ENCODE results near the gene SLC2A2.

The SLC2A2 gene

GRCh38 chr3:171028779-171029232 lies 2.3 kb upstream of the SLC2A2 start:
- DNase-seq (ENCODE audit: low spot score): no peak

GRCh38 chr3:171028025-171028778 lies 1.7 kb upstream of the SLC2A2 start:
- DNase-seq (ENCODE audit: low spot score): no peak

DNA sequence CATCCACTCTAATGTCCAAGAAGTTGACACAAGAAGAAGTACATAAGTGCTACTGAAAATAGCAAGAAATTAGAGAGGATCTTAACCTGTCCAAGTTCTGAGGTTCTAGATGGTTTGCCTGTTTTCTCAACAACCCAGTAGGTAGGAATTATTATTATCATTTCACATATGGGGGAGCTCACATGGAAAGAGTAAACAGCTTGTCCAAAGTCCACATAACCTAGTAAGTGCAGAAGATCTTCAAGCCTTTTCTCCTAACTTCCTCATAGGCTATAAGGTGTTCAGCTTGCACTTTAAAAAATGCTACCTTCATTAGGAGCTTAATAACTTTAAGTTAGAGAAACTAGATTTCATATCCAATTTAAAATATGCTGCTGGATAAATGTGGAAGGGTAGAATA lies 3.0 kb downstream of the SLC2A2 start:
- no peak for DNase-seq (ENCODE audit: low spot score)

GRCh38 chr3:171021377-171021776 lies 5.1 kb downstream of the SLC2A2 start:
- DNase-seq (ENCODE audit: low spot score): no peak

DNA sequence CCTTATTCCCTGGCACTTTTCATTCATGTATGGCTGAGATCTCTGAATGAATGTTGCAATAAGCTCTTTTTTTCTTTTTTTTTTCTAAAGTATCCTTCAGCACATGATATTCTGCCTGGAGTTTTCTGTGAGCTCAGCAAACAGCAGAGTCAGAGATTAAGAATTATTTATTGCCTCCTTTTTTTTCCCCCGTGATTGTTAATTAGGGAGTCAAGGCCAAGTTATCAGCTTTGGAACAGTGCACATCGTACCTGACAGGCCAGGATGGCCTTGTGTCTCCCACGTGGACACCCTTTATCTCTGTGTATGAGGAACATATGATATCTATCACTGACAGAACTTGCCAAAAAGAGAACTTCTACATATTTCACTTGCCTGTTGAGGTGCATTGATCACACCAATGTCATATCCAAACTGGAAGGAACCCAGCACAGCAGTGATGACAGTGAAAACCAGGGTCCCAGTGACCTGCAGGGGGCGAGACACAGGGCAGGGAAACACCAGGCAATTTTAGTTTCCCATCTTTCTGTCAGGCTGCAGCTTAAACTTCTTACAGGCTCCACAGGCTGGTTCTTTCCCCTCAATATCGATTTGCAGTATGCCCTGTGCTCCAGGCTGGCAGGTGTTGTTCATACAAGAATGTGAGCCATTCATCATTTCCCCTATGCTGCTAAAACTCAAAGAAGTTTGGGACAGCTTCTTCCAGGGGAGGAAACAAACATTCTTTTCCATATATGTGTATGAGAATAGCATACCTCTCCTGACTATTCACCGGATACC lies 8.2 kb downstream of the SLC2A2 start:
- DNase-seq (ENCODE audit: low spot score): no peak

GRCh38 chr3:171013822-171014748 lies 12.4 kb downstream of the SLC2A2 start:
- no peak for DNase-seq (ENCODE audit: low spot score)

GRCh38 chr3:171011873-171012336 lies 14.6 kb downstream of the SLC2A2 start:
- DNase-seq (ENCODE audit: low spot score): no peak

- no peak for DNase-seq (ENCODE audit: low spot score)
These were observed 15.2 kb downstream of the SLC2A2 start for GRCh38 chr3:171011109-171011872.

DNA sequence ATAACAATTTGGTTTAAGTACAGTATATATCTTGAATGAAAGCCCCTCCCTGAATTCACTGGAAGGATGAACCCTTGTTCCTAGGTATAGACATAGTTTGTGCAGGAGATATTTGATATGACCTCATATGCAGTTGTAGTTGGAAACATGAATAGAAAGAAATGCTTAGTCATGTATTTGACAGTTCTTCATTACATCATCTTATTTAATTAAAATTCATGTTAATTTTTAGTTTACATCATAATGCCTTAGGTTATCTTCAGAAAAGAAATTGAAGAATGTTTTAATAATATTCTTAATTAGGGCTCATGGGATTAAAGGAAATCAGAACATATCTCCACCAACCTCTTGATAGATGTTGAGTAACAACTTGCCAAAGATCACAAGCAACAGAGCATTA lies 19.2 kb downstream of the SLC2A2 start:
- no peak for DNase-seq (ENCODE audit: low spot score)

GRCh38 chr3:171005648-171006047 lies 20.9 kb downstream of the SLC2A2 start:
- no peak for DNase-seq (ENCODE audit: low spot score)

DNA sequence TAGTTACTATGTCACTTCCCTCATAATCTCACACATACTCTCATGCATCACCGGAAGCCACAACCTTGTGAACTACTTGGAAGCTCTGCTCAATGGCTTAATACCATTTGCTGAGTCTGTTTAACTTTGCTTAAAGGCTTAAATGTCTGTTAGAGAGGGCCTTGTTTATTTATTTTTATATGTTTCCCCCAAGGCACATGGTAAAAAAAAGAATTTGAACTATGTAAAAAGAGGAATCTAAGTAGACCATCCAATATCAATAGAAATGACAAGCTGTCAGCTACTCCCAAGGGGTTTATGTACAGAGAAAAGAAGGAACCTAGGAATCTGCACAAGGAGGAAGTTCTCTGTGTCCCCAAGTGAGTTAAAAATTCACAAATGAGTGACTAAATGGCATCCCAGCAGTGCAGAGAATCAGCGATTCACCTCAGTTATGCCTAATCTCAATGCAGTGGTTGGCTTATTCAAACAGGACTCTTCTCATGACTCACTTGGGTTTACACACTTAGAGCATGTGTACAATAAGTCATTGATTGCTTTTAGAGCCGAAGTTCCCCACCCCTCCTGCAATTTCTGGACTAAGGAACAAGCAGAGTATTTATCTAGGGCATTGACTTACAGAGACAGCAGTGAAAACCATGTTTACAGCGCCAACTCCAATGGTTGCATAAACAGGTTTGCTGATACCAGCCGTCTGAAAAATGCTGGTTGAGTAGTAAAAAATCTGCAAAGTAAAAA lies 24.4 kb downstream of the SLC2A2 start:
- DNase-seq (ENCODE audit: low spot score): no peak

- DNase-seq (ENCODE audit: low spot score): no peak
These were observed 25.1 kb downstream of the SLC2A2 start for GRCh38 chr3:171001250-171001893.

- DNase-seq (ENCODE audit: low spot score): no peak
These were observed 26.2 kb downstream of the SLC2A2 start for GRCh38 chr3:171000281-171000680.

GRCh38 chr3:170999737-171000242 lies 26.7 kb downstream of the SLC2A2 start:
- no peak for DNase-seq (ENCODE audit: low spot score)

DNA sequence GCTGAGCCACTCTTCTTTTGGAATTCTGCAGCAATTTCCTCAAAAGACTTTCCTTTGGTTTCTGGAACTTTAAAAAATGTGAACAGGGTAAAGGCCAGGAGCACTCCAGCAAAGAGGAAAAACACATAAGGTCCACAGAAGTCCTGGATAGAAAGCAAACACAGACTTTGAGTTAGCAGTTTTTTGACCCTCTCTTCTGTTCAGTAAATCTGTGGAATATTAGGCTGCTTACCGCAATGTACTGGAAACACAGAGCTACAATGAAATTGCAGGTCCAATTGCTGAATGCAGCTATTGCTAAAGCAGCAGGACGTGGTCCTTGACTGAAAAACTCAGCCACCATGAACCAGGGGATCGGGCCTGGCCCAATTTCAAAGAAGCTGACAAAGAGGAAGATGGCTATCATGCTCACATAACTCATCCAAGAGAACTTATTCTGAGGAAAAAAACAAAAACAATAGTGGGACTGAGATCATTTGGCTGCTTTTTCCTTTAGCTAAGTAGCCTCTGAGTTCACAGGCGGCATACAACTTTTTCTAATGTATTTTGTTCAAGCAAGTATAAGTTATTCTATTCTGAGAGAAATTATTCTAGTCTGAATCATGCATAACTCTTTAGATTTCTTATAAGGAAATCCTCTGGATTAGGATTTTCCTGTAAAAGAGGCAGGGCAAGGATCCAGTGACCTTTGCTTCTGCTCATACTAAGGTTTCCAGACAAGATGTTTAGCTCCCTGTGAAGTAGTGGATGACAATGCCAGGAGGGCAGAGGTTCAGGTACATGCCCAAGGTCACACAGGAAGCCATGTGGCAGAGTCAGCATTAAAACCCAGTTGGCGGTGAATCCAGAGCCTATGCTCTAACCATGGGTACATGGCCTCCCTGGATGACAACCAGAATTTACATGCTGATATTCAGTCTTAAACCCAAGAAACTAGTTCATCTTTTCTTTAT lies 28.3 kb downstream of the SLC2A2 start:
- DNase-seq (ENCODE audit: low spot score): no peak

DNA sequence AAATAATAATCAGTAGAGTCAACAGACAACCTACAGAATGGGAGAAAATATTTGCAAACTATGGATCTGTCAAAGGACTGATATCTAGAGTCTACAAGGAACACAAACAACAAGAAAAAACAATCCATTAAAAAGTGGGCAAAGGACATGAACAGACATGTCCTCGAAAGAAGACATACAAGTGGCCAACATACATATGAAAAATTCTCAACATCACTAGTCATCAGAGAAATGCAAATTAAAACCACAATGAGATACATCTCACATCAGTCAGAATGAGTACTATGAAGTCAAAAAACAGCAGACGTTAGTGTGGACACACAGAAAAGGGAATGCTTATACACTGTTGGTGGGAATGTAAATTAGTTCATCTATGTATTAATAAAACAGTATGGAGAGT lies 33.7 kb downstream of the SLC2A2 start:
- DNase-seq (ENCODE audit: low spot score): no peak

GRCh38 chr3:170991664-170992063 lies 34.9 kb downstream of the SLC2A2 start:
- no peak for DNase-seq (ENCODE audit: low spot score)

- DNase-seq (ENCODE audit: low spot score): no peak
These were observed 37.3 kb downstream of the SLC2A2 start for GRCh38 chr3:170989100-170989648.

Data from left forelimb (tissue), 1 donor.